HG02571 (cell line): ENCODE data around the gene MROH8.

Experiments used
- ATAC-seq: cut with Tn5 transposase; IDR thresholded peaks from one replicate; pipeline ENCODE4 v1.9.1; 2021; ENCODE audit warnings: mild to moderate bottlenecking, moderate library complexity; ENCODE audit not compliant: unreplicated experiment

Gene MROH8

DNA sequence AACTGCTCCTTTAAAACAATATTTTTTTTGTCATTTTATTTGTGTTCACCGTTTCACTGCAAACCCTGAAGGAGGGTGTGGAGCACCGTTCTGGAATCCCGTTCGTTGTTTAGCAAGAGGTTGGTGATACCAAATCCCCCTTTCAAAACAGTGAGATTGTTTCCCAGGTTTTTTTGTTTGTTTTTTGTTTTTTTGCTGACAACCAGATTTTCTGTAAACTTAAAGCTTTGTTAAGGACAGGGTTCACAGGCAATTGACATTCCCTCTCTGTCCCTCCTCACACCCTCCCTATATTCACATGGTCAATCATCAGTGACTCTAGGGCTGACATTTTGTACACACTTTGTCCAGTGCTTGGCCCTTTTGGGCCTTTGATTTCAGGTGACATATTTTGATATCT, 21.0 kb upstream of the MROH8 start:
- no peak for ATAC-seq

DNA sequence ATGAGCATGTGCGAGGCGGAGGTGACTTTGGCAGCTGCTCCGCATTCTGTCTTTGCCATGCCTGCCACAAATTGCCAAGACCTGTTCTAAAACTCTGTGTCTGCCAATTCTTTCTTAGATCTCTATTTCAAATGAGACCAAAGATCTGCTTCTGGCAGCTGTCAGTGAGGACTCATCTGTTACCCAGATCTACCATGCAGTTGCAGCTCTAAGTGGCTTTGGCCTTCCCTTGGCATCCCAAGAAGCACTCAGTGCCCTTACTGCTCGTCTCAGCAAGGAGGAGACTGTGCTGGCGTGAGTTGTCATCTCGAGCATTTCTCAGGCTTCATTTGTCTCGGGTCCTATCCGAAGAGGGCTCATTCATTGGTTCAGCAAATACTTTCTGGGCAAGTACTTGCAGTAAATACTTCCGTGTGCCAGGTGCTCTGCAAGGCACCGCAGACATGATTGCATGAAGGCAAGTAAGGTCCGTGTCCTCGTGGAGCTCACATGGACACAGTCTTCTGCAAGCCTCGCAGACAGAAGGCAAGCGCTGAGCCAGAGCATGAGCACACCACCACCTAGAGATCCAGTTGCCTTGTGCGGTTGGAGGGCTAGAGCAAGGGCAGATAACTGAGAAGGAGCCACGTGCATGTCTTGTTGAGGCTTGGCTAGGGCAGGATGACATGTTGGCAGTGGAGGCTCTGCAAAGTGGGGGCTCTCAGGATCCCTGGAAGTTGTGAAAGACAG, 19.7 kb upstream of the MROH8 start:
- ATAC-seq: no peak

DNA sequence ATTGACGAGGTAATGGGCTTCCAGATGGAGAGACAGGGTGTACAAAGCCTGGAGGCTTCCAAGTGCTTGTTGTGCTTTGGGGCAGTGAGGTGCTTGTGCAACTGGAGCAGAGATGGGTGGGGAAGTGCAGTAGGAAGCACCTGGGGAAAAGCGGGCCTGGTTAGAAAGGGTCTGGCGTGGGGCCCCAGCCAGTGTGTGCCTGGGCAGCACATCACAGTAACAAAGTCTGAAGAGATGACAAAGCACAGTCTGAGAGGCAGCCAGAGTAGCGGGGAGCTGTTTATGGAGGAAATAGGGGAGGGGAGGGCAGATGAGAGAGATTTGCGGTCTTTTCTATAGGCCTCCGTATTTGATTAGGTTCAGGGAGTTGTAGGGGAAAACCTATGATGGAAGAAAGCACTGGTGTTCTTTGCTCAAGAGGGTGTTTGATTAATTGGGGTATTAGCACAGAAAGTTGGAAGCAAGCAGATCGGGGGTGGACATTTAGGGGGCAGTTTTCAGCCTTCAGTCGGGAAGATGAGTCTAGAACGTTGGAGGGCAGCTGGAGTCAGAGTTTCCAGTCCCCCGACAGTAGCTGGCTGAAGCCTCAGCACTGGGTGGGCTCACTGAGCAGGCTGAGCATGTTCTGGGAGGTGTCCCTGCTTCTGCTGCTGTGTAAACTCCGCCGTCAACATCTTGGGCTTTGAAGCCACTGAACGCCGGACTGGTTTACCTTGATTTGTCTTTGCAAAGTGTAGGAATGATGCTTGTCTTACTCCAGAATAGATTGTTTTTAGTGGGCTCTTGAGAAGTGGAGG, 15.5 kb upstream of the MROH8 start:
- ATAC-seq: no peak

GRCh38 chr20:37193821-37194220, 14.5 kb upstream of the MROH8 start:
- ATAC-seq: no peak

DNA sequence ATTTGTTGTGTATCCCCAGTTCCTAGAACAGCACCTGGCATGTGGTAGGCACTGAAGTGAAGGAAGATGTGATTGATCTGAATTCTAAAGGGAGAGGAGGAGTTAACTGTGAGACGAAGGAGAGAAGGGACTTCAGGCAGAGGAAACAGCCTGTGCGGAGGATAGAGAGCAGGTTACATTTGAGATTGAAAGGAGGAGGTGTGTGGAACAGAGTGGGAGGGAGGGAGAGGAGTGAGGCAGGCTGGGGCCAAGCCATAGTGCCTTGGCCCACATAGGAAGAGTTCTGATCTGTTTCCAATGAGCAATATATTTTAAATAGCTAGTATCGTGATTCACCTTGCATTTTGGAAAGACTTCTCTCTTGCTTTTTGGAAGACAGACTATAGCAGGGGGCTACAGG, 13.9 kb upstream of the MROH8 start:
- ATAC-seq: no peak

DNA sequence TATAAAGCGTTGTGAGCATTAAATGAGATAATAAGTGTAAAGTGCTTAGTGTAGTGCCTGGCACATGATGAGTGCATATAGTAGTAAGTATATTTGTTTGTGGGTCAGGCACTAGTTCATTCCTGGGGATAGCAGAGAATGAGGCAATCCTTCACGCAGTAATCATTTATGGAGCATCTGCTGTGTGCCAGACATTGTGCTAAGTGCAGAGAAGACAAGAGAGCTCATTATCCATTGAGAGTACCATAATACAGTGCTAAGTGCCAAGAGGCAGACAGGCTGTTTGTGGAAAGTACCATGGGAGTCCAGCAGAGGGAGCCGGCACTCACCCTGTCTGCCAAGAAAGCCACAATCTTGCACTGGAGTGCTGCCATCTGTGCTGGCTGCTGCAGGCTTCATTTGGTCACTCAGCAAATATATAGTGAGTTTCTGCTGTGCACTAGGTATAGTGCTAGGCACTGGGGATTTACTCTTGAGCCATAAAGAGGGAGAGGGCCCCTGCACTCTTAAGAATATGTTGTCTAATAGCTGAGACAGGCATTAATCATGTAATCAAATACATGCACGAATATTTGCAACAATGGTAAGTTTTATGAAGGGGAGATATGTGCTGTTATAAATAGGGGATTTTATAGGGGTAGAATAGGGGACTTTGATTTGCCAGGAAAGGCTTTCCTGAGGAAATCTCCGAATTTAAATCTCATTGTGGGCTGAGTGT, 12.9 kb upstream of the MROH8 start:
- ATAC-seq: peak; percentile 54

DNA sequence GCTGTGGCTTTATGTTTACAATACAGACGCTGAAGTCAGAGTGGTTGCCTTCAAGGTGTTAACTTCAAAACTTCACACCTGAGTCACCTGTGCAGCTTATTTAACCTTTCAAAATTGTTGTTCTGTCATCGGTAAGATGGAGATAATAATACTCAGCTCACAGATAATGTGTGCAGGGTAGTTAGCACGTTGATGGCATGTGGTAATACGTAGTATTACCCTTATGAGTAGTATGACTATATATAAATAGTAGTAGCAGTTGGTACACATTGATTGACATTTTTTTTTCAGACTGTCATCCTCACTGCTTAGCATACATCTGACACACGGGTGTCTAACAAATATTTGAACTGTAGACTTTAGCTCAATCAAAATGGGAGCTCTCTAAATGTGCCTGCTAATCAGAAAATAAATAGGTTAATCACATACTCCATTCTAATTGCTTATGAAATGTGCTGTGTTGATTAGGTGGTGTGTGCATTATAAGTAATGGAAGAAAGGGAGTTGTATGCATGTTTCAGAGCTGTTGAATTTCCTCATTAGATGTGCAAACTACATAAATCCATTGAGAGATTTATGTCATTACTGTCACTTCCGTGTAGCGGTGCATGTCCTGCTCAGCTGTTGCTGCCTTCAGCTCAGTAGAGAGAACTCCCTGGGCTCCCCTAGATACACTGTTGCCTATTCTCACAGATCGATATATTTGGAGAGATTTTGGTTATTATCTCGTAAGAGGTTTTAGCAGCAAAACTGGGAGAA, 11.2 kb upstream of the MROH8 start:
- ATAC-seq: no peak

DNA sequence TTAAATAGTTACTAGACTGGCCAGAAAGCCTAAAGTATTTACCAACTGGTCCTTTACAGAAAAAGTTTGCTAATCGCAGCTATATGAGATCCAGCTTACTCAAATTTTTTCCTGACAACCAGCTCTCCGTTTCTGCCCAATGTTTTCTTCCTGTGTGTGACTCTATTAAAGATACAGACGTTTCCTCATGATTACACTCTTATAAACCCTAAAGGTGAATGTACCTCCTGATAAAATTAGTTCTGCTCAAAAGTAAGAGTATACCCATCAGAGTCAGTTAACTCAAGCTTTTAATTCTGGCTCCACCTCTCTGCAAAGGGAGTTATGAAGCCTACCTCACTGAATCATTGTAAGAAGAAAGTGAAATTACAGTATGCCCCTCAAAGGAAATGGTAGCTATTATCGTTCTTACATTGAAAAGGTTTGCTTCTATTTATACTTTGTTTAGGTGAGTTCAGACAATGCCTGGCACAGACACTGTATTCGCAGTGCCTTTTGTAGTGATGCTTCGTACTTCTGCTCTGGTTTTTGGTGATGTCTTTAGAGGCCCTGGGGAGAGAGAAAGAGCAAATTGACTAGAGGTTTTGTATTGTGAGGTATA, 10.2 kb upstream of the MROH8 start:
- no peak for ATAC-seq

GRCh38 chr20:37188787-37189186, 9.4 kb upstream of the MROH8 start:
- no peak for ATAC-seq

- no peak for ATAC-seq
These were observed 6.3 kb upstream of the MROH8 start for GRCh38 chr20:37185686-37186085.

- no peak for ATAC-seq
These were observed 556 bp upstream of the MROH8 start for GRCh38 chr20:37179683-37180524.

DNA sequence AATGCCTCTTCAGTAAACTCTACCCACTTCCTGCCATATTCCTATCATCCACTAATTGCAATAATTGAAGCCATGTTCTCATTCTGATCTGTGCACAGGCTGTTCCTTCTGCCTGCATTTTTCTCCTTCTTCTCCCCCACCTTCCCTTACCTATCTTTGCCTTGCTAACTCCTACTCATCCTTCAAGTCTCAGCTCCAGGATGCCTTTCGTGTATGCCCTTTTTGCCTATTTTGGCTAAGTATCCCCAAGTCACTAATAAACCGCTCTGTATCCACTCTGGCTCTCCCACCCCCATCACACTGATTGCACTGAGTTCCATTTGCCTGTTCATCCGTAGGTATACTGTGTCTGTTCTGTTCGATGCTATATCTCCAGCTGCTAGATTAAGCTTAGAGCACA, 6.5 kb downstream of the MROH8 start:
- ATAC-seq: no peak

GRCh38 chr20:37166867-37167266, 12.5 kb downstream of the MROH8 start:
- ATAC-seq: no peak

- no peak for ATAC-seq
These were observed 14.3 kb downstream of the MROH8 start for GRCh38 chr20:37165031-37165430.

DNA sequence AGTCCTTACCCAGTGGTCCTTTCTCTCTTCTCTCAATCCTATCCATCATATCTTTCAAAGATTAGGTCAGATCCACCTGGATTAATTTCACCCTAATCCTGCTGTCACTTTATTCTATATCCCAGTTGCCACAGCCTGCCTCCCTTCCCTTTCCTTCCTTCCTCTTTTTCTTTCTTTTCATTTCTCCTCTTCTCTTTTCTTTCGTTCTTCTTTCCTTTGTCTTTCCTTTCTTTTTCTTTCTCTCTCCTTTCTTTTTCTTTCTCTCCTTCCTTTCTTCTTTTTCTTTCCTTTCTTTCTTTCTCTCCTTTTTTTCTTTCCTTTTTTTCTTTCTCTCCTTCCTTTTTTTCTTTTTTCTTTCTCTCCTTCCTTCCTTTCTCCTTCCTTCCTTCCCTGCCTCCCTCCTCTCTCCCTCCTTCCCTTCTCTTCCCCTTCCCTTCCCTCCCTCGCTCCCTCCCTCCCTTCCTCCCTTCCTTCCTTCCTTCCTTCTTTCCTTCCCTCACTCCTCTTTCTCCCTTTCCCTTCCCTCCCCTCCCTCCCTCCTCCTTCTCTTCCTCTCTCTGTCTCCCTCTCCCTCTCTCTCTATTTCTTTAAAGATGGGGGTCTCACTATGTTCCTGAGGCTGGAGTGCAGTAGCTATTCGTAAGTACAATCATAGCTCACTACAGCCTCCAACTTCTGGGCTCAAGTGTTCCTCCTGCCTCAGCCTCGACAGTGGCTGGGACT, 15.4 kb downstream of the MROH8 start:
- no peak for ATAC-seq

- no peak for ATAC-seq
These were observed 16.7 kb downstream of the MROH8 start for GRCh38 chr20:37162646-37163045.

DNA sequence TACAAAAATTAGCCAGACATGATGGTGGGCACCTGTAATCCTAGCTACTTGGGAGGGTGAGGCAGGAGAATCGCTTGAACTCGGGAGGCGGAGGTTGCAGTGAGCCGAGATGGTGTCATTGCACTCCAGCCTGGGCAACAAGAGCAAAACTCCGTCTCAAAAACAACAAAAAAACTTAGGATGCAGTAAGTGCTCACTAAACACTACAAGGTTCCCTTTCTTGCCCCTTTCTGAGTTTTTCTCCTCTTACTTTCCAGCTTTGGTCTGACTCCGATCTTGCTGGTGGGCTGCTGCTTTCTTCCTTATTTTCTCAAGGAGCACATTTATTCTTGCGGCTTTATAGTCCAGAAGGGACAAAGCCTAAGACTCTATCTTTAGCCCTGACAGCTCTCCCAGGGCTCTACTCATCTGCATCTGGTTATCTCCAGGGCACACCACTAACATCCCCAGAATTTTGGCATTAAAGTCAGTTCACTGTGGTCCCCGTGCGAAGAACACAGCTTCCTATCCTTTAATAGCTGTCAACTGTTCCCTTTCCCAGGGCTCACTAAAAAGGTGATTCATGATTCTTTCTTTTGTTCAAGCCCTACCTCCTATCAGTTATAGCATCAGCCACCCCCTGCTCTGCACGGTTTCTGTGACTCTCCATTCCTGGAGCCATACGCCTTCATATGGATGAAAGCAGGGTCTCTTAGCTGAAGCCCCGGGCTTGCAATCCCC, 17.4 kb downstream of the MROH8 start:
- no peak for ATAC-seq

DNA sequence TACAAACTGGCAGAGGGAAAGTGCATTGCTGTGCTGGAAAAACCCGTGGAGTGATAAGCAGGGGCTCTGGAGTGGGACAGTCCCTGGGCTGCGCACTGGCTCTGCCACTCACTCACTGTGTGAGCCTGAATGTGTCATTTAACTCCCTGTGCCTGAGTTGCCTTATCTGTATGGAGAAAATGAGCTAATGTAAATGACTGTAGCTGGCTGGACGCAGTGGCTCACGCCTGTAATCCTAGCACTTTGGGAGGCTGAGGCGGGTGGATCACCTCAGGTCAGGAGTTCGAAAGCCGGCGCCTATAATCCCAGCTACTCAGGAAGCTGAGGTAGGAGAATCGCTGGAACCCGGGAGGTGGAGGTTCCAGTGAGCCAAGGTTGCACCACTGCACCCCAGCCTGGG, 18.7 kb downstream of the MROH8 start:
- no peak for ATAC-seq

- no peak for ATAC-seq
These were observed 21.1 kb downstream of the MROH8 start for GRCh38 chr20:37158248-37158647.
